WI38 (cell line): ENCODE data around the gene DCAF8L1.
"Not testable (repeated sequence)": the region's sequence is repeated elsewhere in the genome, so short reads cannot be mapped to it uniquely, and the experiment has no call there.

Experiments used
- H3K4me3 ChIP-seq: 2 replicates; pipeline ENCODE4 v1.5.1; 2011; ENCODE audit warnings: low read depth, mild to moderate bottlenecking, control low read depth, low read length
- CTCF ChIP-seq: IDR thresholded peaks from 2 replicates; pipeline ENCODE4 v1.5.1; 2012; ENCODE audit warnings: low read depth, mild to moderate bottlenecking, control low read depth, low read length

DCAF8L1 gene

GRCh38 chrX:27996132-27996531 lies 14.9 kb upstream of the DCAF8L1 start:
- no peak for TF ChIP-seq CTCF
- H3K4me3 ChIP-seq: no peak overlapping the region

GRCh38 chrX:27995611-27996010 lies 14.4 kb upstream of the DCAF8L1 start:
- no peak overlapping the region for H3K4me3 ChIP-seq
- TF ChIP-seq CTCF: no peak

GRCh38 chrX:27987862-27988646 lies 6.8 kb upstream of the DCAF8L1 start:
- H3K4me3 ChIP-seq: no peak overlapping the region
- TF ChIP-seq CTCF: no peak

- H3K4me3 ChIP-seq: not testable (repeated sequence)
These were observed 4.3 kb downstream of the DCAF8L1 start for GRCh38 chrX:27976934-27977333.

GRCh38 chrX:27976284-27976683 lies 5.0 kb downstream of the DCAF8L1 start:
- no peak for TF ChIP-seq CTCF

GRCh38 chrX:27968878-27969277 lies 12.4 kb downstream of the DCAF8L1 start:
- no peak overlapping the region for H3K4me3 ChIP-seq
- TF ChIP-seq CTCF: no peak

More at GRCh38 chrX:27976284-27976683, 5.0 kb downstream of the DCAF8L1 start:
- no peak overlapping the region for H3K4me3 ChIP-seq

- no peak for TF ChIP-seq CTCF
- no peak overlapping the region for H3K4me3 ChIP-seq
These were observed 12.9 kb downstream of the DCAF8L1 start for GRCh38 chrX:27968352-27968751.

- TF ChIP-seq CTCF: no peak
These were observed 14.3 kb downstream of the DCAF8L1 start for GRCh38 chrX:27966955-27967354.

More at GRCh38 chrX:27966955-27967354, 14.3 kb downstream of the DCAF8L1 start:
- no peak overlapping the region for H3K4me3 ChIP-seq
